Activated CD8-positive, alpha-beta memory T cell treated with anti-CD3 and anti-CD28 coated beads, Interleukin-2, amount 10 ng/mL, durations not matched to agents 7 days and 5 days (primary cell): ENCODE measurements around the gene PRAMEF10. TPM values are rescaled to one million over a fixed set of nuclear protein-coding genes. Genes with fewer than 3 reads are reported as not detected.
"Not testable (repeated sequence)": the region's sequence is repeated elsewhere in the genome, so short reads cannot be mapped to it uniquely, and the experiment has no call there.

Source experiments
- ATAC-seq: fragments of 150-1000 bp; cut with Tn5 transposase; one replicate; pipeline ENCODE4 v1.10.0; 2021; ENCODE audit warnings: moderate library complexity
- CTCF ChIA-PET: fragments of 350-600 bp; sonication (Branson Sonifier 250); formaldehyde crosslinking; loops from one replicate; lab custom pipeline; 2021; ENCODE audit warnings: antibody characterized with exemption; lab: Charles Lee
- DNase-seq: peaks from one replicate; pipeline ENCODE4 v3.0.0-alpha.2; 2020
- H3K27ac Mint-ChIP-seq: one replicate; pipeline ENCODE4 v1.8.0; 2021; ENCODE audit warnings: mild to moderate bottlenecking, mixed read lengths
- H3K27me3 Mint-ChIP-seq: one replicate; pipeline ENCODE4 v1.8.0; 2021; ENCODE audit warnings: mixed read lengths
- H3K36me3 Mint-ChIP-seq: one replicate; pipeline ENCODE4 v1.8.0; 2021; ENCODE audit warnings: mild to moderate bottlenecking, mixed read lengths
- H3K4me1 Mint-ChIP-seq: one replicate; pipeline ENCODE4 v1.8.0; 2021; ENCODE audit warnings: mixed read lengths
- H3K4me3 Mint-ChIP-seq: one replicate; pipeline ENCODE4 v1.8.0; 2021; ENCODE audit warnings: mild to moderate bottlenecking, moderate library complexity, mixed read lengths
- H3K9me3 Mint-ChIP-seq: one replicate; pipeline ENCODE4 v1.8.0; 2022; ENCODE audit warnings: low read depth, mixed read lengths
- total RNA-seq, 2 experiments: library from RNA; stranded (reverse); gene quantifications; one replicate each; pipeline ENCODE4 v1.2.3, GENCODE V29; 2021

The PRAMEF10 gene
- not detected for total RNA-seq

- CTCF ChIA-PET, H3K9me3 Mint-ChIP-seq, H3K4me1 Mint-ChIP-seq, H3K27ac Mint-ChIP-seq, H3K4me3 Mint-ChIP-seq, H3K27me3 Mint-ChIP-seq, ATAC-seq, DNase-seq, H3K36me3 Mint-ChIP-seq: not testable (repeated sequence)
Measured at GRCh38 chr1:12898170-12898569, at the start of gene PRAMEF10. TSS of gene PRAMEF10 (minus strand) at chr1:12898270. CDS start at chr1:12895847, 2,423 bp downstream.

- H3K4me1 Mint-ChIP-seq, H3K27me3 Mint-ChIP-seq, ATAC-seq, H3K27ac Mint-ChIP-seq, H3K36me3 Mint-ChIP-seq, H3K9me3 Mint-ChIP-seq, DNase-seq, H3K4me3 Mint-ChIP-seq, CTCF ChIA-PET: not testable (repeated sequence)
Measured at GRCh38 chr1:12947480-12947879, 49.4 kb upstream of the PRAMEF10 start, which contains the start of gene PRAMEF6. TSS of gene PRAMEF6 (minus strand) at chr1:12947580. CDS start at chr1:12942518, 5,062 bp downstream.

- H3K4me1 Mint-ChIP-seq, H3K27ac Mint-ChIP-seq, CTCF ChIA-PET, H3K9me3 Mint-ChIP-seq, H3K36me3 Mint-ChIP-seq, ATAC-seq, DNase-seq, H3K4me3 Mint-ChIP-seq, H3K27me3 Mint-ChIP-seq: not testable (repeated sequence)
Measured at GRCh38 chr1:12924368-12924767, 26.3 kb upstream of the PRAMEF10 start.

- ATAC-seq, H3K4me3 Mint-ChIP-seq, H3K27me3 Mint-ChIP-seq, CTCF ChIA-PET, H3K9me3 Mint-ChIP-seq, H3K27ac Mint-ChIP-seq, H3K36me3 Mint-ChIP-seq, DNase-seq, H3K4me1 Mint-ChIP-seq: not testable (repeated sequence)
Measured at GRCh38 chr1:12921749-12922148, 23.7 kb upstream of the PRAMEF10 start.

DNA sequence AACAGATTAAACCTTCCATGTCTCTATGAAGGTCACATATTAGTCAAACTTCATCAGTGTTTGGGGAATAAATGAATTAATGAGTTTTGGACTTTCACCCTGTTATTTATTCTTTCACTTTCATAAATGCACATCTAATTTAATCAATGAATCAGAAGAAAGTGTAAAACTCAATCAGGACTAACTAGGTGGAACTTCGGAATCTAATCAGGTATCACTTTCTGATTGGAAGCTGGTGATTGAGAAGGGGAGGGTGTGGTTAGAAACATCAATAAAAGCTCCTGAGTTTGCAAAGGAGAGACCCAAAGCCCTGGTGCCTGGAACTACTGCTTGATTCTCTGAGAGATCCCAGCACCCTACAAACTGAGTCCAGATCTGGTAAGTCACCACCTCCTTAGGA lies 18.2 kb upstream of the PRAMEF10 start, which contains the start of gene PRAMEF7:
Gene PRAMEF7 (plus strand): TSS at position 301 of the 400 bp plus-strand sequence. CDS start 1,083 bp downstream, outside the sequence.
- H3K4me1 Mint-ChIP-seq, H3K36me3 Mint-ChIP-seq, H3K27ac Mint-ChIP-seq, DNase-seq, H3K4me3 Mint-ChIP-seq, CTCF ChIA-PET, H3K27me3 Mint-ChIP-seq, H3K9me3 Mint-ChIP-seq, ATAC-seq: not testable (repeated sequence)

DNA sequence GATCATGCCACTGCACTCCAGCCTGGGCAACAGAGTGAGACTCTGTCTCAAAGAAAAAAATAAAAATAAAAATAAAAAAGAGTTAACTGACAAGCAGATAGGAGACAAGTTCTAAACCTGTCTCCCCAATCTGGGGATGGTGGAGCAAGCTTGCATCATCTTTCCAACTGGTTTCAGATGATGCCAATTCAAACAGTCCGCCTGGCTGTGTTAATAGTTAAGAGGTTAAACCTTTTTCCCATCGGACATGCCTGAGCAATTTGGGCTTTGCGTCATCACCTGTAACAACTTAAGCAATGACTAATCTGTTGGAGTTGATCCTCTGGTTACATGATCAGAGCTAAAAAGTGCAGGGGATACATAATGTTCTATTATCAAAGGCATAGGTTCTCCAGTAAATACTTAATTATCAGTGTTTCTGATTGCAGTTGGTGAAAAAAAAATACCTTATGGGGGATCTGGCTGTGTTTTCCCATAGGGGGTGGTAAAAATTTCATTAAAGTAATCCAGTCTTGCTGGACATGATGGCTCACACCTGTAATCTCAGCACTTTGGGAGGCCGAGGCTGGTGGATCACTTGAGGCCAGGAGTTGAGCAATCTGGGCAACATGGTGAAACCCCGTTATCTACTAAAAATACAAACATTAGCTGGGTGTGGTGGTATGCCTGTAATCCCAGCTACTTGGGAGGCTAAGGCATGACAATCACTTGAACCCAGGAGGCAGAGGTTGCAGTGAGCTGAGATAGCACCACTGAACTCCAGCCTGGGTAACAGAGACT lies 5.9 kb upstream of the PRAMEF10 start:
- H3K9me3 Mint-ChIP-seq, H3K36me3 Mint-ChIP-seq, CTCF ChIA-PET, DNase-seq, H3K27me3 Mint-ChIP-seq, H3K27ac Mint-ChIP-seq, ATAC-seq, H3K4me3 Mint-ChIP-seq, H3K4me1 Mint-ChIP-seq: not testable (repeated sequence)

DNA sequence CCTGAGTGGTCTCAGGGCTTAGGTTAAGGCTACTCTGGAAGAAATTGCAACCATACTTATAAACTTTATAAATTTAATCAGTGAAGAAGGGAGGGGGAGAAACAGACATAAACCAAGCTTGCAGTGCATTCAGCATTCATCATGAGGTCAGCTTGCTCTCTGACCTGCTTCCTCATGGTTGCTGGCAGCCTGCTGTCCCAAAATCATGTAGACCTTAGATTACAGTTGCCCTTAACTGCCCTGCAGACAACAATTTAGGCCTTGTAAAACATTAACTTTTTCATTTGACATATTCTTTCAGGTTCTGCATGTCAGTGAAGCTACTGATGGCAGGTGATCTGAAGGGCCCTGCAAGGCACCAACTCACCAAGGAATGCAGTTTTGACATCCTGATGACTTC lies 1.1 kb upstream of the PRAMEF10 start:
- H3K36me3 Mint-ChIP-seq, ATAC-seq, H3K27me3 Mint-ChIP-seq, H3K27ac Mint-ChIP-seq, H3K9me3 Mint-ChIP-seq, DNase-seq, CTCF ChIA-PET, H3K4me3 Mint-ChIP-seq, H3K4me1 Mint-ChIP-seq: not testable (repeated sequence)

- H3K27me3 Mint-ChIP-seq, H3K27ac Mint-ChIP-seq, H3K9me3 Mint-ChIP-seq, CTCF ChIA-PET, ATAC-seq, H3K4me1 Mint-ChIP-seq, DNase-seq, H3K4me3 Mint-ChIP-seq, H3K36me3 Mint-ChIP-seq: not testable (repeated sequence)
Measured at GRCh38 chr1:12886101-12886500, 12.0 kb downstream of the PRAMEF10 start, which contains the start of gene PRAMEF4. TSS of gene PRAMEF4 (minus strand) at chr1:12886201. CDS start at chr1:12883394, 2,807 bp downstream.

- DNase-seq, ATAC-seq, H3K27me3 Mint-ChIP-seq, H3K4me3 Mint-ChIP-seq, H3K9me3 Mint-ChIP-seq, CTCF ChIA-PET, H3K36me3 Mint-ChIP-seq, H3K4me1 Mint-ChIP-seq, H3K27ac Mint-ChIP-seq: not testable (repeated sequence)
Measured at GRCh38 chr1:12878453-12878852, 19.6 kb downstream of the PRAMEF10 start.

DNA sequence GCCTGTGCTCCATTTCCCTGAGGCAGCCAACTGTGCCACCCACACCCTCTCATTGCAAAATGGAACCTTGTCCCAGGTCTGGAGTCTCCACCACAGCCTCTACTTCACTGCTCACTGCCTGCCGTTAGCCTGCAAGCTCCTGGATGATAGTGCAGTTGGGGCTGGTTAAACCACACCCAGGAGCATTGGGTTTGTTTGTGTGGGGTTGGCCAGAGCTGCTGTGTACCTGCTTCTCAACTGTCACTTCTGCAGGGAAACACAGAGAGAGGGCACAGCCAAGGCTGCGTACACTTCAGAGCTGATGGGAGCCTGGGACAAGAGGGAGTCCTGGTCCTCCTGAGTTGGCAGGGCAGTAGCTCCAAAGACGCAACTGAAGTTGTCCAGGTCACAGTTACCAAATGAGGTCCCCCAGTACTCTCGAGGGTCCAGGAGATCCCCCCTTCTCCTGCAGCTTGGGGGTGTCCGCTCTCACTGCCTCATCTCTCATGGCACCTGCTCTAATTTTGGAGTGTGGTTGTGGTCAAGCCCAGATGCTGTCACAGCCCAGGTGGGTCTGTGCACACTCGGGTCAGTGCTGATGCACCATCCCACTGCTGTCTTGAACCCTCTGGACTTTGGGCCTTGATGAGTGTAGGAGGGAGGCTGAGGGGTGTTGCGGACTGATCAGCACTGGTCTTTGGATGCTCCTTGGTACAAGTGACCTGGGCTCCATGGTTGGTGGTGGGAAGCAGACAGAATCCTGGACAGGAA lies 34.8 kb downstream of the PRAMEF10 start:
- H3K27me3 Mint-ChIP-seq, DNase-seq, H3K27ac Mint-ChIP-seq, H3K4me3 Mint-ChIP-seq, H3K4me1 Mint-ChIP-seq, CTCF ChIA-PET, ATAC-seq, H3K36me3 Mint-ChIP-seq, H3K9me3 Mint-ChIP-seq: not testable (repeated sequence)

- ATAC-seq, H3K27ac Mint-ChIP-seq, H3K4me3 Mint-ChIP-seq, CTCF ChIA-PET, DNase-seq, H3K27me3 Mint-ChIP-seq, H3K9me3 Mint-ChIP-seq, H3K36me3 Mint-ChIP-seq, H3K4me1 Mint-ChIP-seq: not testable (repeated sequence)
Measured at GRCh38 chr1:12856786-12857185, 41.3 kb downstream of the PRAMEF10 start, which contains the start of gene PRAMEF2. TSS of gene PRAMEF2 (plus strand) at chr1:12857086. CDS start at chr1:12859010, 1,924 bp downstream.

GRCh38 chr1:12851779-12852178 lies 46.3 kb downstream of the PRAMEF10 start:
- Mint-ChIP-seq H3K27me3 (no peaks in the 10 kb centered on the region), H3K4me1 (no peaks in the 10 kb centered on the region), H3K9me3 (no peaks in the 10 kb centered on the region), H3K4me3 (no peak overlapping the region), H3K36me3 (no peaks in the 10 kb centered on the region), H3K27ac (no peak overlapping the region)
- DNase-seq (no peak), ATAC-seq (no peak)
- CTCF ChIA-PET: no interaction called here

DNA sequence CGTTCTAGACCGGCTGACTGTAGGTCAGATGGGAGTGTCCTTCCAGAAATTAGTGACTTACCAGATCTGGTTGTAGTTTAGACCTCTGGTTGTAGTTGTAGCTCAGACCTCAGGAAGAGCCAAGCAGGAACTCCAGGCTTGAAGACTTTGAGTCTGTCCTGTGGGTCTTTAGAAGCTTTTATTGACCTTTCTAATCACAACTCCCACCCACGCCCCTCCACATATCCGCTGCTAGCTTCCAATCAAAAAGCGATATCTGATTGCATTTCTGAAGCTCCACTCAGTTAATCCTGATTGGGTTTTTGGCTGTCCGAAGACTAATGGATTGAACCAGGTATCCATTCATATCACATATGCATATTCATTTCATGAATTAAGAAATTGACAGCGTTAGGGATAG lies 49.5 kb downstream of the PRAMEF10 start, which contains the start of gene HNRNPCL1:
Gene HNRNPCL1 (minus strand): TSS at position 101 of the 400 bp plus-strand sequence. CDS start 431 bp downstream, outside the sequence.
- H3K4me3 Mint-ChIP-seq, H3K27ac Mint-ChIP-seq, H3K9me3 Mint-ChIP-seq, H3K27me3 Mint-ChIP-seq, CTCF ChIA-PET, ATAC-seq, DNase-seq, H3K4me1 Mint-ChIP-seq, H3K36me3 Mint-ChIP-seq: not testable (repeated sequence)
